WTC11 (cell line): Measurements from ENCODE around the gene TBL1X.

Source experiments
- CBFB ChIP-seq: sonication (generic); formaldehyde crosslinking; IDR thresholded peaks from 2 replicates; pipeline ENCODE4 v1.8.1; 2022; ENCODE audit warnings: mild to moderate bottlenecking, low read depth, missing genetic modification reagents
- ESRRA ChIP-seq: sonication (generic); formaldehyde crosslinking; IDR thresholded peaks from 2 replicates; pipeline ENCODE4 v1.8.1; 2022; ENCODE audit warnings: mild to moderate bottlenecking, missing genetic modification reagents, borderline replicate concordance
- FOXP1 ChIP-seq: sonication (generic); formaldehyde crosslinking; IDR thresholded peaks from 2 replicates; pipeline ENCODE4 v1.8.0; 2022; ENCODE audit warnings: missing genetic modification reagents, mild to moderate bottlenecking, moderate library complexity, borderline replicate concordance
- ZNF121 ChIP-seq: sonication (generic); formaldehyde crosslinking; IDR thresholded peaks from 2 replicates; pipeline ENCODE4 v1.8.0; 2023; ENCODE audit warnings: missing genetic modification reagents
- TF ChIP-seq, protein P1 (sequence below): fragments of 200-600 bp; IDR thresholded peaks from 2 replicates; pipeline ENCODE4 v1.8.0; 2022; ENCODE audit warnings: antibody characterized with exemption
- TF ChIP-seq, protein P2 (sequence below): sonication (generic); formaldehyde crosslinking; IDR thresholded peaks from 2 replicates; pipeline ENCODE4 v1.8.1; 2023; ENCODE audit warnings: mild to moderate bottlenecking, missing genetic modification reagents, moderate library complexity
- TF ChIP-seq, protein P3 (sequence below): sonication (generic); formaldehyde crosslinking; IDR thresholded peaks from 2 replicates; pipeline ENCODE4 v1.8.0; 2022; ENCODE audit warnings: missing genetic modification reagents
- TF ChIP-seq, protein P4 (sequence below): sonication (generic); formaldehyde crosslinking; IDR thresholded peaks from 2 replicates; pipeline ENCODE4 v1.8.1; 2023; ENCODE audit warnings: mild to moderate bottlenecking, moderate library complexity, missing genetic modification reagents
- TF ChIP-seq, protein P5 (sequence below): sonication (generic); formaldehyde crosslinking; IDR thresholded peaks from 2 replicates; pipeline ENCODE4 v1.8.0; 2022; ENCODE audit warnings: mild to moderate bottlenecking, missing genetic modification reagents
- TF ChIP-seq, protein P6 (sequence below): sonication (generic); formaldehyde crosslinking; IDR thresholded peaks from 2 replicates; pipeline ENCODE4 v1.8.1; 2023; ENCODE audit warnings: mild to moderate bottlenecking, missing genetic modification reagents
- TF ChIP-seq, protein P7 (sequence below): sonication (generic); formaldehyde crosslinking; IDR thresholded peaks from 2 replicates; pipeline ENCODE4 v1.8.1; 2022; ENCODE audit warnings: missing genetic modification reagents, borderline replicate concordance

DNA sequence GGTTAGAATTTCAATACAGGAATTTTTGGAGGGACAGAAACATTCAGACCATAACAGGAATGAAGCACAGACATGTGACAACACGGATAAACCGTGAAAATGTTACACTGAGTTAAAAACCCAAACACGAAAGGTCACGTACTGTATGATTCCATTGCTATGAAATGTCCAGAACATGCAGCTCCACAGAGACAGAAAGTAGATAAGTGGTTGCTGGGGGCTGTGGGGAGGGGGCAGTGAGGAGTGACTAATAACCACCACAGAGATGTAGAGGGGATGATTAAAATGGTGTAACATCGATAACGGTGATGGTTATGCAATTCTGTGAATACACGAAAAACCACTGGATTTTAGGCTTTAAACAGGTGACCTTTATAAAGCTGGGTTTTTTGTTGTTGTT, 292.5 kb downstream of the TBL1X start:
- TF ChIP-seq, protein P1, sequence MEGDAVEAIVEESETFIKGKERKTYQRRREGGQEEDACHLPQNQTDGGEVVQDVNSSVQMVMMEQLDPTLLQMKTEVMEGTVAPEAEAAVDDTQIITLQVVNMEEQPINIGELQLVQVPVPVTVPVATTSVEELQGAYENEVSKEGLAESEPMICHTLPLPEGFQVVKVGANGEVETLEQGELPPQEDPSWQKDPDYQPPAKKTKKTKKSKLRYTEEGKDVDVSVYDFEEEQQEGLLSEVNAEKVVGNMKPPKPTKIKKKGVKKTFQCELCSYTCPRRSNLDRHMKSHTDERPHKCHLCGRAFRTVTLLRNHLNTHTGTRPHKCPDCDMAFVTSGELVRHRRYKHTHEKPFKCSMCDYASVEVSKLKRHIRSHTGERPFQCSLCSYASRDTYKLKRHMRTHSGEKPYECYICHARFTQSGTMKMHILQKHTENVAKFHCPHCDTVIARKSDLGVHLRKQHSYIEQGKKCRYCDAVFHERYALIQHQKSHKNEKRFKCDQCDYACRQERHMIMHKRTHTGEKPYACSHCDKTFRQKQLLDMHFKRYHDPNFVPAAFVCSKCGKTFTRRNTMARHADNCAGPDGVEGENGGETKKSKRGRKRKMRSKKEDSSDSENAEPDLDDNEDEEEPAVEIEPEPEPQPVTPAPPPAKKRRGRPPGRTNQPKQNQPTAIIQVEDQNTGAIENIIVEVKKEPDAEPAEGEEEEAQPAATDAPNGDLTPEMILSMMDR: no peak
- TF ChIP-seq ZNF121 (CRISPR knock-in tag): no peak
- TF ChIP-seq, protein P2, sequence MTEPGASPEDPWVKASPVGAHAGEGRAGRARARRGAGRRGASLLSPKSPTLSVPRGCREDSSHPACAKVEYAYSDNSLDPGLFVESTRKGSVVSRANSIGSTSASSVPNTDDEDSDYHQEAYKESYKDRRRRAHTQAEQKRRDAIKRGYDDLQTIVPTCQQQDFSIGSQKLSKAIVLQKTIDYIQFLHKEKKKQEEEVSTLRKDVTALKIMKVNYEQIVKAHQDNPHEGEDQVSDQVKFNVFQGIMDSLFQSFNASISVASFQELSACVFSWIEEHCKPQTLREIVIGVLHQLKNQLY (CRISPR knock-in tag): no peak
- TF ChIP-seq FOXP1 (CRISPR knock-in tag): no peak
- TF ChIP-seq, protein P3, sequence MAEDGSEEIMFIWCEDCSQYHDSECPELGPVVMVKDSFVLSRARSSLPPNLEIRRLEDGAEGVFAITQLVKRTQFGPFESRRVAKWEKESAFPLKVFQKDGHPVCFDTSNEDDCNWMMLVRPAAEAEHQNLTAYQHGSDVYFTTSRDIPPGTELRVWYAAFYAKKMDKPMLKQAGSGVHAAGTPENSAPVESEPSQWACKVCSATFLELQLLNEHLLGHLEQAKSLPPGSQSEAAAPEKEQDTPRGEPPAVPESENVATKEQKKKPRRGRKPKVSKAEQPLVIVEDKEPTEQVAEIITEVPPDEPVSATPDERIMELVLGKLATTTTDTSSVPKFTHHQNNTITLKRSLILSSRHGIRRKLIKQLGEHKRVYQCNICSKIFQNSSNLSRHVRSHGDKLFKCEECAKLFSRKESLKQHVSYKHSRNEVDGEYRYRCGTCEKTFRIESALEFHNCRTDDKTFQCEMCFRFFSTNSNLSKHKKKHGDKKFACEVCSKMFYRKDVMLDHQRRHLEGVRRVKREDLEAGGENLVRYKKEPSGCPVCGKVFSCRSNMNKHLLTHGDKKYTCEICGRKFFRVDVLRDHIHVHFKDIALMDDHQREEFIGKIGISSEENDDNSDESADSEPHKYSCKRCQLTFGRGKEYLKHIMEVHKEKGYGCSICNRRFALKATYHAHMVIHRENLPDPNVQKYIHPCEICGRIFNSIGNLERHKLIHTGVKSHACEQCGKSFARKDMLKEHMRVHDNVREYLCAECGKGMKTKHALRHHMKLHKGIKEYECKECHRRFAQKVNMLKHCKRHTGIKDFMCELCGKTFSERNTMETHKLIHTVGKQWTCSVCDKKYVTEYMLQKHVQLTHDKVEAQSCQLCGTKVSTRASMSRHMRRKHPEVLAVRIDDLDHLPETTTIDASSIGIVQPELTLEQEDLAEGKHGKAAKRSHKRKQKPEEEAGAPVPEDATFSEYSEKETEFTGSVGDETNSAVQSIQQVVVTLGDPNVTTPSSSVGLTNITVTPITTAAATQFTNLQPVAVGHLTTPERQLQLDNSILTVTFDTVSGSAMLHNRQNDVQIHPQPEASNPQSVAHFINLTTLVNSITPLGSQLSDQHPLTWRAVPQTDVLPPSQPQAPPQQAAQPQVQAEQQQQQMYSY: no peak
- TF ChIP-seq, protein P4, sequence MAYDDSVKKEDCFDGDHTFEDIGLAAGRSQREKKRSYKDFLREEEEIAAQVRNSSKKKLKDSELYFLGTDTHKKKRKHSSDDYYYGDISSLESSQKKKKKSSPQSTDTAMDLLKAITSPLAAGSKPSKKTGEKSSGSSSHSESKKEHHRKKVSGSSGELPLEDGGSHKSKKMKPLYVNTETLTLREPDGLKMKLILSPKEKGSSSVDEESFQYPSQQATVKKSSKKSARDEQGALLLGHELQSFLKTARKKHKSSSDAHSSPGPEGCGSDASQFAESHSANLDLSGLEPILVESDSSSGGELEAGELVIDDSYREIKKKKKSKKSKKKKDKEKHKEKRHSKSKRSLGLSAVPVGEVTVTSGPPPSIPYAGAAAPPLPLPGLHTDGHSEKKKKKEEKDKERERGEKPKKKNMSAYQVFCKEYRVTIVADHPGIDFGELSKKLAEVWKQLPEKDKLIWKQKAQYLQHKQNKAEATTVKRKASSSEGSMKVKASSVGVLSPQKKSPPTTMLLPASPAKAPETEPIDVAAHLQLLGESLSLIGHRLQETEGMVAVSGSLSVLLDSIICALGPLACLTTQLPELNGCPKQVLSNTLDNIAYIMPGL (CRISPR knock-in tag): no peak
- TF ChIP-seq, protein P5, sequence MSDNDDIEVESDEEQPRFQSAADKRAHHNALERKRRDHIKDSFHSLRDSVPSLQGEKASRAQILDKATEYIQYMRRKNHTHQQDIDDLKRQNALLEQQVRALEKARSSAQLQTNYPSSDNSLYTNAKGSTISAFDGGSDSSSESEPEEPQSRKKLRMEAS (CRISPR knock-in tag): no peak
- TF ChIP-seq, protein P6, sequence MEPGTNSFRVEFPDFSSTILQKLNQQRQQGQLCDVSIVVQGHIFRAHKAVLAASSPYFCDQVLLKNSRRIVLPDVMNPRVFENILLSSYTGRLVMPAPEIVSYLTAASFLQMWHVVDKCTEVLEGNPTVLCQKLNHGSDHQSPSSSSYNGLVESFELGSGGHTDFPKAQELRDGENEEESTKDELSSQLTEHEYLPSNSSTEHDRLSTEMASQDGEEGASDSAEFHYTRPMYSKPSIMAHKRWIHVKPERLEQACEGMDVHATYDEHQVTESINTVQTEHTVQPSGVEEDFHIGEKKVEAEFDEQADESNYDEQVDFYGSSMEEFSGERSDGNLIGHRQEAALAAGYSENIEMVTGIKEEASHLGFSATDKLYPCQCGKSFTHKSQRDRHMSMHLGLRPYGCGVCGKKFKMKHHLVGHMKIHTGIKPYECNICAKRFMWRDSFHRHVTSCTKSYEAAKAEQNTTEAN: no peak
- TF ChIP-seq CBFB (CRISPR knock-in tag): no peak
- no peak for TF ChIP-seq ESRRA (CRISPR knock-in tag)
- TF ChIP-seq, protein P7, sequence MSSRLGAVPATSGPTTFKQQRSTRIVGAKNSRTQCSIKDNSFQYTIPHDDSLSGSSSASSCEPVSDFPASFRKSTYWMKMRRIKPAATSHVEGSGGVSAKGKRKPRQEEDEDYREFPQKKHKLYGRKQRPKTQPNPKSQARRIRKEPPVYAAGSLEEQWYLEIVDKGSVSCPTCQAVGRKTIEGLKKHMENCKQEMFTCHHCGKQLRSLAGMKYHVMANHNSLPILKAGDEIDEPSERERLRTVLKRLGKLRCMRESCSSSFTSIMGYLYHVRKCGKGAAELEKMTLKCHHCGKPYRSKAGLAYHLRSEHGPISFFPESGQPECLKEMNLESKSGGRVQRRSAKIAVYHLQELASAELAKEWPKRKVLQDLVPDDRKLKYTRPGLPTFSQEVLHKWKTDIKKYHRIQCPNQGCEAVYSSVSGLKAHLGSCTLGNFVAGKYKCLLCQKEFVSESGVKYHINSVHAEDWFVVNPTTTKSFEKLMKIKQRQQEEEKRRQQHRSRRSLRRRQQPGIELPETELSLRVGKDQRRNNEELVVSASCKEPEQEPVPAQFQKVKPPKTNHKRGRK (CRISPR knock-in tag): no peak
